HG03108 (cell line): ENCODE data around the gene NAA35.
"Not testable (repeated sequence)": the region's sequence is repeated elsewhere in the genome, so short reads cannot be mapped to it uniquely, and the experiment has no call there.

Source experiments
- ATAC-seq: cut with Tn5 transposase; IDR thresholded peaks from one replicate; pipeline ENCODE4 v1.9.1; 2021; ENCODE audit warnings: moderate library complexity; ENCODE audit not compliant: unreplicated experiment

NAA35 gene

GRCh38 chr9:85943757-85944430 is 2.9 kb downstream of the NAA35 start:
- no peak for ATAC-seq

GRCh38 chr9:85944672-85945071 is 3.7 kb downstream of the NAA35 start:
- ATAC-seq = no peak

GRCh38 chr9:85949586-85950335 is 8.8 kb downstream of the NAA35 start:
- no peak for ATAC-seq

GRCh38 chr9:85959955-85960354 is 19.0 kb downstream of the NAA35 start:
- no peak for ATAC-seq

GRCh38 chr9:85960688-85961093 is 19.7 kb downstream of the NAA35 start:
- no peak for ATAC-seq

- ATAC-seq = no peak
These were observed 23.6 kb downstream of the NAA35 start for GRCh38 chr9:85964526-85964925.

- ATAC-seq = no peak
These were observed 24.0 kb downstream of the NAA35 start for GRCh38 chr9:85964949-85965348.

- ATAC-seq = no peak
These were observed 28.8 kb downstream of the NAA35 start for GRCh38 chr9:85969727-85970126.

- ATAC-seq = no peak
These were observed 30.8 kb downstream of the NAA35 start for GRCh38 chr9:85971731-85972130.

- no peak for ATAC-seq
These were observed 32.3 kb downstream of the NAA35 start for GRCh38 chr9:85973238-85973637.

- not testable (repeated sequence) for ATAC-seq
These were observed 33.2 kb downstream of the NAA35 start for GRCh38 chr9:85974055-85974547.

- no peak for ATAC-seq
These were observed 37.5 kb downstream of the NAA35 start for GRCh38 chr9:85978496-85978895.

- ATAC-seq = no peak
These were observed 40.4 kb downstream of the NAA35 start for GRCh38 chr9:85981369-85981768.

GRCh38 chr9:85984457-85984856 is 43.5 kb downstream of the NAA35 start:
- ATAC-seq = no peak

GRCh38 chr9:85987236-85987635 is 46.3 kb downstream of the NAA35 start:
- no peak for ATAC-seq

GRCh38 chr9:85994191-85994590 is 53.2 kb downstream of the NAA35 start:
- ATAC-seq = no peak

- ATAC-seq = no peak
These were observed 54.2 kb downstream of the NAA35 start for GRCh38 chr9:85995097-85995496.

- no peak for ATAC-seq
These were observed 54.7 kb downstream of the NAA35 start for GRCh38 chr9:85995599-85995998.

- ATAC-seq = no peak
These were observed 64.4 kb downstream of the NAA35 start for GRCh38 chr9:86005253-86005775.

GRCh38 chr9:86009133-86009532 is 68.2 kb downstream of the NAA35 start:
- no peak for ATAC-seq

GRCh38 chr9:86020731-86021130 is 79.8 kb downstream of the NAA35 start:
- ATAC-seq = no peak

GRCh38 chr9:86021166-86021565 is 80.2 kb downstream of the NAA35 start:
- no peak for ATAC-seq
